ENCODE data around the gene TTC13. TPM values are rescaled to one million over a fixed set of nuclear protein-coding genes. Genes with fewer than 3 reads are reported as not detected.

The TTC13 gene
- total RNA-seq, 1 donor from 2014 or later = 20.4 TPM

- Histone ChIP-seq H3K4me1 (ENCODE audit: control insufficient read depth in 3 of 3, insufficient read depth in 3 of 3, low read length in 3 of 3) (no peaks in the 10 kb centered on the region), H3K9me3 (ENCODE audit: control insufficient read depth in 3 of 3, low read length in 3 of 3) (no peaks in the 10 kb centered on the region), H3K27ac (ENCODE audit: low read depth, low read length) (no peak overlapping the region), H3K27me3 (ENCODE audit: control insufficient read depth in 3 of 3, insufficient read depth in 3 of 3, low read length in 3 of 3) (no peaks in the 10 kb centered on the region), H3K4me3 (ENCODE audit: low read length in 3 of 3) (no peak overlapping the region), H3K9ac (ENCODE audit: low read depth in 1 of 3, low read length in 3 of 3) (no peak overlapping the region), H3K36me3 (ENCODE audit: control insufficient read depth in 3 of 3, insufficient read depth in 3 of 3, low read length in 3 of 3) (peaks cover 4 to 9% (median 7%) of the 10 kb centered on the region in 3 donors)
Measured at GRCh38 chr1:230901671-230902070, 77.0 kb downstream of the TTC13 start.

- H3K9me3 ChIP-seq (ENCODE audit: control insufficient read depth in 3 of 3, low read length in 3 of 3) = no peaks in the 10 kb centered on the region
- H3K4me1 ChIP-seq (ENCODE audit: control insufficient read depth in 3 of 3, insufficient read depth in 3 of 3, low read length in 3 of 3) = no peaks in the 10 kb centered on the region
- H3K27me3 ChIP-seq (ENCODE audit: control insufficient read depth in 3 of 3, insufficient read depth in 3 of 3, low read length in 3 of 3) = no peaks in the 10 kb centered on the region
- no peak overlapping the region for H3K27ac ChIP-seq (ENCODE audit: low read depth, low read length)
- H3K4me3 ChIP-seq (ENCODE audit: low read length in 3 of 3) = no peak overlapping the region
- H3K9ac ChIP-seq (ENCODE audit: low read depth in 1 of 3, low read length in 3 of 3) = no peak overlapping the region
- H3K36me3 ChIP-seq (ENCODE audit: control insufficient read depth in 3 of 3, insufficient read depth in 3 of 3, low read length in 3 of 3) = peaks cover 4 to 9% (median 7%) of the 10 kb centered on the region in 3 donors
Measured at GRCh38 chr1:230900984-230901383, 77.7 kb downstream of the TTC13 start.

- Histone ChIP-seq H3K27me3 (ENCODE audit: control insufficient read depth in 3 of 3, insufficient read depth in 3 of 3, low read length in 3 of 3) (no peaks in the 10 kb centered on the region), H3K36me3 (ENCODE audit: control insufficient read depth in 3 of 3, insufficient read depth in 3 of 3, low read length in 3 of 3) (peaks cover 0 to 4% (median 4%) of the 10 kb centered on the region in 3 donors), H3K4me1 (ENCODE audit: control insufficient read depth in 3 of 3, insufficient read depth in 3 of 3, low read length in 3 of 3) (no peaks in the 10 kb centered on the region), H3K27ac (ENCODE audit: low read depth, low read length) (no peak overlapping the region), H3K9ac (ENCODE audit: low read depth in 1 of 3, low read length in 3 of 3) (no peak overlapping the region), H3K9me3 (ENCODE audit: control insufficient read depth in 3 of 3, low read length in 3 of 3) (no peaks in the 10 kb centered on the region), H3K4me3 (ENCODE audit: low read length in 3 of 3) (no peak overlapping the region)
Measured at GRCh38 chr1:230899841-230900251, 78.8 kb downstream of the TTC13 start.

GRCh38 chr1:230898748-230899147 lies 79.9 kb downstream of the TTC13 start:
- Histone ChIP-seq H3K27ac (ENCODE audit: low read depth, low read length) (no peak overlapping the region), H3K4me1 (ENCODE audit: control insufficient read depth in 3 of 3, insufficient read depth in 3 of 3, low read length in 3 of 3) (no peaks in the 10 kb centered on the region), H3K4me3 (ENCODE audit: low read length in 3 of 3) (no peak overlapping the region), H3K27me3 (ENCODE audit: control insufficient read depth in 3 of 3, insufficient read depth in 3 of 3, low read length in 3 of 3) (no peaks in the 10 kb centered on the region), H3K9me3 (ENCODE audit: control insufficient read depth in 3 of 3, low read length in 3 of 3) (no peaks in the 10 kb centered on the region), H3K36me3 (ENCODE audit: control insufficient read depth in 3 of 3, insufficient read depth in 3 of 3, low read length in 3 of 3) (peaks cover 0 to 4% (median 0%) of the 10 kb centered on the region in 3 donors), H3K9ac (ENCODE audit: low read depth in 1 of 3, low read length in 3 of 3) (no peak overlapping the region)

GRCh38 chr1:230898144-230898543 lies 80.5 kb downstream of the TTC13 start:
- H3K9ac ChIP-seq (ENCODE audit: low read depth in 1 of 3, low read length in 3 of 3) = no peak overlapping the region
- no peaks in the 10 kb centered on the region for H3K9me3 ChIP-seq (ENCODE audit: control insufficient read depth in 3 of 3, low read length in 3 of 3)
- H3K4me1 ChIP-seq (ENCODE audit: control insufficient read depth in 3 of 3, insufficient read depth in 3 of 3, low read length in 3 of 3) = no peaks in the 10 kb centered on the region
- no peak overlapping the region for H3K27ac ChIP-seq (ENCODE audit: low read depth, low read length)
- no peak overlapping the region for H3K4me3 ChIP-seq (ENCODE audit: low read length in 3 of 3)
- peaks cover 0 to under 1% (median 0%) of the 10 kb centered on the region in 3 donors for H3K36me3 ChIP-seq (ENCODE audit: control insufficient read depth in 3 of 3, insufficient read depth in 3 of 3, low read length in 3 of 3)
- H3K27me3 ChIP-seq (ENCODE audit: control insufficient read depth in 3 of 3, insufficient read depth in 3 of 3, low read length in 3 of 3) = no peaks in the 10 kb centered on the region

GRCh38 chr1:230896779-230897178 lies 81.9 kb downstream of the TTC13 start:
- H3K9me3 ChIP-seq (ENCODE audit: control insufficient read depth in 3 of 3, low read length in 3 of 3) = no peaks in the 10 kb centered on the region
- H3K36me3 ChIP-seq (ENCODE audit: control insufficient read depth in 3 of 3, insufficient read depth in 3 of 3, low read length in 3 of 3) = no peaks in the 10 kb centered on the region
- no peaks in the 10 kb centered on the region for H3K27me3 ChIP-seq (ENCODE audit: control insufficient read depth in 3 of 3, insufficient read depth in 3 of 3, low read length in 3 of 3)
- H3K9ac ChIP-seq (ENCODE audit: low read depth in 1 of 3, low read length in 3 of 3) = no peak overlapping the region
- no peak overlapping the region for H3K4me3 ChIP-seq (ENCODE audit: low read length in 3 of 3)
- H3K27ac ChIP-seq (ENCODE audit: low read depth, low read length) = no peak overlapping the region
- no peaks in the 10 kb centered on the region for H3K4me1 ChIP-seq (ENCODE audit: control insufficient read depth in 3 of 3, insufficient read depth in 3 of 3, low read length in 3 of 3)

GRCh38 chr1:230895452-230895851 lies 83.2 kb downstream of the TTC13 start:
- Histone ChIP-seq H3K4me1 (ENCODE audit: control insufficient read depth in 3 of 3, insufficient read depth in 3 of 3, low read length in 3 of 3) (no peaks in the 10 kb centered on the region), H3K36me3 (ENCODE audit: control insufficient read depth in 3 of 3, insufficient read depth in 3 of 3, low read length in 3 of 3) (no peaks in the 10 kb centered on the region), H3K27ac (ENCODE audit: low read depth, low read length) (no peak overlapping the region), H3K4me3 (ENCODE audit: low read length in 3 of 3) (no peak overlapping the region), H3K27me3 (ENCODE audit: control insufficient read depth in 3 of 3, insufficient read depth in 3 of 3, low read length in 3 of 3) (no peaks in the 10 kb centered on the region), H3K9me3 (ENCODE audit: control insufficient read depth in 3 of 3, low read length in 3 of 3) (no peaks in the 10 kb centered on the region), H3K9ac (ENCODE audit: low read depth in 1 of 3, low read length in 3 of 3) (no peak overlapping the region)

- Histone ChIP-seq H3K9ac (ENCODE audit: low read depth in 1 of 3, low read length in 3 of 3) (no peak overlapping the region), H3K4me1 (ENCODE audit: control insufficient read depth in 3 of 3, insufficient read depth in 3 of 3, low read length in 3 of 3) (no peaks in the 10 kb centered on the region), H3K27me3 (ENCODE audit: control insufficient read depth in 3 of 3, insufficient read depth in 3 of 3, low read length in 3 of 3) (no peaks in the 10 kb centered on the region), H3K9me3 (ENCODE audit: control insufficient read depth in 3 of 3, low read length in 3 of 3) (no peaks in the 10 kb centered on the region), H3K27ac (ENCODE audit: low read depth, low read length) (no peak overlapping the region), H3K36me3 (ENCODE audit: control insufficient read depth in 3 of 3, insufficient read depth in 3 of 3, low read length in 3 of 3) (no peaks in the 10 kb centered on the region), H3K4me3 (ENCODE audit: low read length in 3 of 3) (no peak overlapping the region)
Measured at GRCh38 chr1:230894664-230895063, 84.0 kb downstream of the TTC13 start.

GRCh38 chr1:230894032-230894431 lies 84.6 kb downstream of the TTC13 start:
- Histone ChIP-seq H3K9ac (ENCODE audit: low read depth in 1 of 3, low read length in 3 of 3) (no peak overlapping the region), H3K4me3 (ENCODE audit: low read length in 3 of 3) (no peak overlapping the region), H3K36me3 (ENCODE audit: control insufficient read depth in 3 of 3, insufficient read depth in 3 of 3, low read length in 3 of 3) (no peaks in the 10 kb centered on the region), H3K27me3 (ENCODE audit: control insufficient read depth in 3 of 3, insufficient read depth in 3 of 3, low read length in 3 of 3) (no peaks in the 10 kb centered on the region), H3K27ac (ENCODE audit: low read depth, low read length) (no peak overlapping the region), H3K4me1 (ENCODE audit: control insufficient read depth in 3 of 3, insufficient read depth in 3 of 3, low read length in 3 of 3) (no peaks in the 10 kb centered on the region), H3K9me3 (ENCODE audit: control insufficient read depth in 3 of 3, low read length in 3 of 3) (no peaks in the 10 kb centered on the region)

- H3K27ac ChIP-seq (ENCODE audit: low read depth, low read length) = no peak overlapping the region
Measured at GRCh38 chr1:230892018-230892491, 86.6 kb downstream of the TTC13 start.

GRCh38 chr1:230891413-230891812 lies 87.2 kb downstream of the TTC13 start:
- Histone ChIP-seq H3K9me3 (ENCODE audit: control insufficient read depth in 3 of 3, low read length in 3 of 3) (no peaks in the 10 kb centered on the region), H3K36me3 (ENCODE audit: control insufficient read depth in 3 of 3, insufficient read depth in 3 of 3, low read length in 3 of 3) (no peaks in the 10 kb centered on the region), H3K4me1 (ENCODE audit: control insufficient read depth in 3 of 3, insufficient read depth in 3 of 3, low read length in 3 of 3) (no peaks in the 10 kb centered on the region), H3K27ac (ENCODE audit: low read depth, low read length) (no peak overlapping the region), H3K4me3 (ENCODE audit: low read length in 3 of 3) (no peak overlapping the region), H3K27me3 (ENCODE audit: control insufficient read depth in 3 of 3, insufficient read depth in 3 of 3, low read length in 3 of 3) (no peaks in the 10 kb centered on the region), H3K9ac (ENCODE audit: low read depth in 1 of 3, low read length in 3 of 3) (no peak overlapping the region)

More at GRCh38 chr1:230892018-230892491, 86.6 kb downstream of the TTC13 start:
- Histone ChIP-seq H3K9me3 (ENCODE audit: control insufficient read depth in 3 of 3, low read length in 3 of 3) (no peaks in the 10 kb centered on the region), H3K36me3 (ENCODE audit: control insufficient read depth in 3 of 3, insufficient read depth in 3 of 3, low read length in 3 of 3) (no peaks in the 10 kb centered on the region), H3K27me3 (ENCODE audit: control insufficient read depth in 3 of 3, insufficient read depth in 3 of 3, low read length in 3 of 3) (no peaks in the 10 kb centered on the region), H3K4me1 (ENCODE audit: control insufficient read depth in 3 of 3, insufficient read depth in 3 of 3, low read length in 3 of 3) (no peaks in the 10 kb centered on the region), H3K4me3 (ENCODE audit: low read length in 3 of 3) (no peak overlapping the region), H3K9ac (ENCODE audit: low read depth in 1 of 3, low read length in 3 of 3) (no peak overlapping the region)
